Superior temporal gyrus (tissue), 1 donor: ENCODE measurements around the gene SULT1A2.
"Not testable (repeated sequence)": the region's sequence is repeated elsewhere in the genome, so short reads cannot be mapped to it uniquely, and the experiment has no call there.

ENCODE experiments used
- DNase-seq: peaks from one replicate; pipeline ENCODE4 v3.0.0-alpha.2; 2016; ENCODE audit errors: extremely low spot score

SULT1A2 gene

GRCh38 chr16:28609631-28610594, 13.1 kb upstream of the SULT1A2 start, which contains the start of gene SULT1A1:
Gene SULT1A1 (minus strand): TSS chr16:28610044. CDS start chr16:28608855, 1,189 bp downstream.
- no peak for DNase-seq

DNA sequence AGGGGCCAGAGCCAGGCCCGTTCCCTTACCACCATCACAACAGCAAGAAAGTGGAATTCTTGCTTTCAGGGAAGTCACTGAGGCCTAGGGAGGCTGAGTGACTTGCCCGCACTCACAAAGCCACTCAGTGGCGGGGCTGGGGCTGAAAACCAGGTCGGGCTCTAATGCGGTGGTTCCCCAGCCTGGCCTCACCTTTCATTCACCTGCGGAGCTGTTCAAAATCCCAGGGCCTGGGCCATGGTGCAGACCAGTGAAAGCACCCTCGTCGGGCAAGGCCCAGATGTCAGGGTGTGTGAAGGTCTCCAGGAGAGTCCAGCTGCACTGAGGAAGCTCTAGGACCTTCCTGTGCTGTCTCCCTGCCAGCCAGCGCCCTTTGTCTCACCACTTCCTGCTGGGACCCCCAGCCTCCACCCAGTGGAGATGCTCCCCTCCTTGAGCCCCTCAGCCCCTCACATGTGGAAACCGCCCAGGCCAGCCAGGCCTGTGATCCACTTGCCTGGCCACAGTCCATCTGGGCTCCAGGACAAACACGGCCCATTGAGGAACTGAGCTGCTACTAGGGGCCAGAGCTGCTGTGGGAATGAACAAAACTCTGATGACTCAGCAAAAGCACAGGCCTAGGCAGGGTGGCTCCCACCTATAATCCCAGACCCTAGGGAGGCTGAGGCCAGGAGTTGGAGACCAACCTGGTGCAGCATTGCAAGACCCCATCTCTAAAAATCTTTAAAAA, 12.2 kb upstream of the SULT1A2 start:
- DNase-seq = not testable (repeated sequence)

DNA sequence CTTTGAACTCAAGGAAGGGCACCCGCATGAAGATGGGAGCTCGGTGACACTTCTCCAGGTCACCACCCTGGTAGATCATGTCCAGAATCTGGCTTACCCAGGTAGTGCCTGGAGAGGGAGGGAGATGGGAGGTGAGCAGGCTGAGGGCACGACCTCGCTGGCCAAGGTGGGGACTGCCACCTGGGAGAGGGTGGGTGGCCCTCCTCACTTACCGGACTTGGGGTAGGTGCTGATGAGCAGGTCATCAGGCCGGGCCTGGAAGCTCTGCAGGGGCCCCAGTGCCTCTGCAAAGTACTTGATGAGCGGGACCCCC, 11.6 kb upstream of the SULT1A2 start:
- not testable (repeated sequence) for DNase-seq

DNA sequence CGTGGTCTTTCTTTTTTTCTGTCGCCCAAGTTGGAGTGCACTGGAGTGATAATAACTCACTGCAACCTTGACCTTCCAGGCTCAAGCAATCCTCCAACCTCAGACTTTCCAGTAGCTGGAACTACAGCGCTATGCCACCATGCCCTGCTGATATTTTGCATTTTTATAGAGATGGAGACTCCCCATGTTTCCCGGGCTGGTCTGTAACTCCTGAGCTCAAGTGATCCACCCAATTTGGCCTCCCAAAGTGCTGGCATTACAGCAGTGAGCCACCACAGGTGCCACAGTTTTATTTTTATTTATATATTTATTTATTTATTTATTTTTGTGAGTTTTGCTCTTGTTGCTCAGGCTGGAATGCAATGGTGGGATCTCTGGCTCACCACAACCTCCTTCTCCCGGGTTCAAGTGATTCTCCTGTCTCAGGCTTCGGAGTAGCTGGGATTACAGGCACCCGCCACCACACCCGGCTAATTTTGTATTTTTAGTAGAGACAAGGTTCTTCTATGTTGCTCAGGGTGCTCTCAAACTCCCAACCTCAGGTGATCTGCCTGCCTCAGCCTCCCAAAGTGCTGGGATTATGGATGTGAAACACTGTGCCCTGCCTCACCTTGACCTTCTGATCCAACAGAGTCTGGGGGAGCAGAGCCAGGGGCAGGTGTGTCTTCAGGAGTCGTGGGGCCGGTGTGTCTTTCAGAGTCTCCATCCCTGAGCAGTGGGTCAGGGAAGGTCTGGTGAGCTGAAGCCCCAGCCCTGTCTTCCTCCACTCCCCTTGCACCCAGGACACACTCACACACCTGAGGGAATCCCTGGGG, 11.0 kb upstream of the SULT1A2 start:
- DNase-seq = not testable (repeated sequence)

DNA sequence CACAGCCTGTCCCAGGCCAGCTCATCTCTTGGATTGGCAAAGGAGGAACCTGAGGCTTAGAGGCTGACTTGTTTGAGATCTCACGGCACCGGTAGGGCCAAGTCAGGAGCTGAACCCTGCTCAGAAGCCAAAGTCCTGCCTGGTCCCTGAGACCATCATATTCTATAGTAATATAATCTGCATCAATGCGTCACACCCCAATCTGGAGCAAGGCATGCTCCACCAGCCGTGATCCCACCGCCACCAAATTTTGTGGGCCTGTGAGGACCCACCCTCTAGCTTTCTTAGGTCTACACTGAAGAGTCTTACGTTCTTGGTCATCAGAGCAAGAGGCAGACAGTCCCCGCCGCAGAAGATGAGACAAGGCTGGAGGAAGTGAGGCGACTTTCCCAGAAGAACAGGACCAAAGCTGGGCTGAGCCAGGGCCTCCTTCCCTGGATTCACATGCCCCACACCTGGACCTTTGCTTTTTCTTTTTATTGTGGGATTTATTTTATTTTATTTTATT, 10.3 kb upstream of the SULT1A2 start:
- no peak for DNase-seq

DNA sequence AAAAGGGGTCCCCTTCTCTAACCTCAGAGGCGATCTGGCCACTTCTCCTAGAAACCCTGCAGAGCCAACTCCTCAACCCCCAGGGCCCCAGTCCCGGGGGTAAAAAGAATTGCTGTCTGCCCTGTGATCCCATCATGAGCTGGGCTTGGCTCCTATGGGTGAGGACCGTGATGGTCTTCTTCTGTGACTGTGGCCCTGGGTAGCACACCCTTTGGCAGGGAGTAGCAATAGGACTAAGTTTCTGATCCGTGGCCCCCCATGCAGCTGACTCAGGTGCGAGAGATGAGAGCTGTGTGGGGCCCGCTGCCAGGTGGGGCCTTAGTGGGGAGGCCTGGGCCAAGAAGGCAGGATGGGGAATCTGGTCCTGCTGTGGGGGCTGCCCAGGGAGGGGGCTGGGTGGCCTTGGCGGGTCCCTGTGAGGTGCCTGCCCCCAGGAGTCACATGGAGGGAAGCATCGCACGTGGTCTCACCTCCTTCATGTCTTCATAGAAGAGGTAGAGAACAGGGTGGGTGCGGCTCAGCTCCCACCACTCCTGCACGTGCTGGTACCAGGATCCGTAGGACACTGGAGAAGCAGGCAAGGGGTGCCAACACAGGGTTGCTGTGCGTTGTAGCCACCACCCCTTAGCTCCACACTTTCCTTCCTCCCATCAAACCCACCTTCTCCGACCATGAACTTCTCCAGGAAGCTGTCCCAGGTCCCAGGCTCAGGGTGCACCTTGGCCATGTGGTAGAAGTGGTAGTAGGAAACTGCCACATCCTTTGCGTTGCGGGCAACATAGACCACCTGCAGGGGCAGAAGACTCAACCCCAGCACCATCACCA, 9.7 kb upstream of the SULT1A2 start:
- DNase-seq = no peak

GRCh38 chr16:28604186-28604565, 7.3 kb upstream of the SULT1A2 start:
- DNase-seq = no peak

DNA sequence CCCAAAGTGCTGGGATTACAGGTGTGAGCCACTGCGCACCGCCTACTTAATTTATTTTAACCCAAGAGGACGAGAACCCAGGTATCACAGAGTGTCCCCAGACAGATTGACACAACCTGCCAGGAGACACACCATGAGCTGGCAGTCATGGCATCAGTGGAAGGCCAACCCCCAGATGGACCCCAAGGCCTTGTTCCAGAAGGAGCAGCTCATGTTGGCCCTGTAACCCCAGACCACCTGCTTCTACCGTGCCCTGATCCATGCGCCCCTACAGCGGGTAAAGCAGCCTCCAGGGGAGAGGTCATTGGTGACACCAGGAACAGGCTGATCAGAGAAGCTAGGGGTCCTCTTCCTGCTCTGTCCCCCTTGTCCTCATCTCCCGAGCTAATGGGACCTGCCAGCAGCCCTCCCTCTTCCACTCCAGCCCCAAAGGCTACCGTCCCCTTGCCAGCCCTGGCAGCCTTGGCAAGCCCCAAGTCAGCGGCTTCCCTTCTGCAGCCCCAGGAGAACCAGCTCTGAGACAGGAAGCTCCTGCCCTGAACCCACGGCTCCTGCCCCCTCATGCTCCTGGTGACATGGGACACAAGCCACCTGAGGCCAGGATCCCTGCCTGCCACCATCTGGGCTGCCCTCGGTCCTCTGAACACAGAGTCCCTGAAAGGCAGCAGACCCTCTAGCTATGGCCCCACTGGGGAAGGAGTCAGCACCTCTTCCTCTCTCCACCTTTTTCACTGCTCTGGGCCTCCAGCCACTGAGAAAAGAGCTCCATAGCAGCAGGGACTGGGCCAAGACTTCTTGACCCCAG, 6.7 kb upstream of the SULT1A2 start:
- no peak for DNase-seq

GRCh38 chr16:28602529-28602928, 5.7 kb upstream of the SULT1A2 start:
- no peak for DNase-seq

- not testable (repeated sequence) for DNase-seq
Observed at GRCh38 chr16:28602062-28602461, 5.2 kb upstream of the SULT1A2 start.

GRCh38 chr16:28601589-28601988, 4.7 kb upstream of the SULT1A2 start:
- not testable (repeated sequence) for DNase-seq

DNA sequence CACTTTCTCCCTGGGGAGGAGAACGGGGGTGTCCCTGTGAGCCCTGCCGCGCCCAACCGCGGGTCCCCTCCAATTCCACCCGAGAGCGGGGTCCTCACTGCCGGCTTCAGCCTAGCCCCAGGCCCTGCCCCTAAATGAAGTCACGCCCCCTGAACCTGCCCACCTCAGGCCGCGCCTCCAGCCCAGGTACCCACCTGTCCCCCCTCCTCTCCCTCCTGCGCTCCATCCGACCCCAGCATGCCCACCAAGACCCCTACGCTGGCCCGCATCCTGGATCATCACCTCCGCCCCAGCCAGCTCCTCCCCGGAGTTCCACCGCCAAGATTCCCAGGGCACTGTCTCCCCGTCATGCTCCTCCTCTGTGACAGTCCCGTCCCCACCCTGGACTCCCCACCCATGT, 4.1 kb upstream of the SULT1A2 start:
- DNase-seq = not testable (repeated sequence)

DNA sequence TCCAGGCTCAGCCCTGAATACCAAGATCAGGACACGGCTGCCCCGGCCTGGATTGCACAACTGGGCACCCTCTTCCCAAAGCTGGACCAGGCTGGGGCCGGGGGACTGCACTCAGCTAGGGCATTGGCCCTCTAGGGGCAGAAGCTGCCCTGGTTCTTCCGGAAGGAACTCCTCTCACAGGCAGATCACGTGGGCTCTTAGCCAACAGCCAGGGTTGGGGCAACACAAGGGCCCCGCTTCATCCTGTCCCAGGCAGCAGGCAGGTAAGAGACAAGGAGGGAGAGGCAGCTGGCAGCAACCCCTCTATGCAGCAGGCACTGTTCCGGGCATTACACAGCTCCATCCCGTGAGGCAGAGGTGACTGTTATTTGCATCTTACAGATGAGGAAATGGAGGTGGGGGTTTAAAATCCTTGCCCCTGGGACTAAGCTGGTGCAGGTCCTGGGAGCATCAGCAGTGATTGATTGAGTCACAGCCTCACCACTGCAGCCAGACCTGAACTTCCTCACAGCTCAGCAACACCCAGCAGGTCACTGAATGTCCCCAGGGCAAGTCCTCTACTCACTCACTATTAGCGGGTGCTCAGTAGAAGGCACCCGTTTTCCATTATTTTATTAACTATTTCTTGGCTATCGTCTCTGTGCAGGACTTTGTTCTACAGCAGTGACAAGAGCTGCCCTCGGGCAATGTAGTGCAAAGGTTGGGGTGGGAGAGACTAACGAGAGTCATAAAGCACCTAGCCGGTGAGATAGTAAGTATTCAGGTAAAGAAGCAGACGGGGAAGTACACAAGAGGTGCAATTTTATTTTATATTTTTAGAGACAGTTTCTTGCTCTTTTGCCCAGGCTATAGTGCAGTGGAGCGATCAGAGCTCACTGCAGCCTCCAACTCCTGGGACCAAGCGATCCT, 2.8 kb upstream of the SULT1A2 start:
- not testable (repeated sequence) for DNase-seq

GRCh38 chr16:28597692-28598261, 927 bp upstream of the SULT1A2 start:
- no peak for DNase-seq

- DNase-seq = no peak
Observed at GRCh38 chr16:28596115-28596630, 677 bp downstream of the SULT1A2 start.

DNA sequence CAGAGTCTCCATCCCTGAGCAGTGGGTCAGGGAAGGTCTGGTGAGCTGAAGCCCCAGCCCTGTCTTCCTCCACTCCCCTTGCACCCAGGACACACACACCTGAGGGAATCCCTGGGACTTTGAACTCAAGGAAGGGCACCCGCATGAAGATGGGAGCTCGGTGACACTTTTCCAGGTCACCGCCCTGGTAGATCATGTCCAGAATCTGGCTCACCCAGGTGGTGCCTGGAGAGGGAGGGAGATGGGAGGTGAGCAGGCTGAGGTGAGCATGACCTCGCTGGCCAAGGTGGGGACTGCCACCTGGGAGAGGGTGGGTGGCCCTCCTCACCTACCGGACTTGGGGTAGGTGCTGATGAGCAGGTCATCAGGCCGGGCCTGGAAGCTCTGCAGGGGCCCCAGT, 1.4 kb downstream of the SULT1A2 start:
- DNase-seq = not testable (repeated sequence)

- DNase-seq = no peak
Observed at GRCh38 chr16:28592979-28593553, 3.8 kb downstream of the SULT1A2 start.

DNA sequence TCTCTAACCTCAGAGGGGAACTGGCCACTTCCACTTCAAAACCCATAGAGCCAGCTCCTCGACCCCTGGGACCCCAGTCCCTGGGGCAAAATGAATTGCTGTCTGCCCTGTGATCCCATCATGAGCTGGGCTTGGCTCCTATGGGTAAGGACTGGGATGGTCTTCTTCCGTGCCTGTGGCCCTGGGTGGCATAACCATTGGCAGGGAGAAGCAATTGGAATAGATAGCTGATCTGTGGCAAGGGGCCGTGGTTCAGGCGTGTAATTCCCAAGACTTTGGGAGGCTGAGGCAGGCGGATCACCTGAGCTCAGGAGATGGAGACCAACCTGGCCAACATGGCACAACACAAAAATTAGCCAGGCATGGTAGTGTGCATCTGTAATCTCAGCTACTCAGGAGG, 4.3 kb downstream of the SULT1A2 start:
- DNase-seq = no peak
